Astrocyte of the hippocampus (primary cell): ENCODE measurements around the gene RPTOR.

Experiments used
- DNase-seq: peaks from one replicate; pipeline ENCODE4 v3.0.0; 2011; ENCODE audit warnings: low read depth, low spot score

The RPTOR gene

GRCh38 chr17:80780381-80781198 is 236.0 kb downstream of the RPTOR start:
- no peak for DNase-seq

- DNase-seq = no peak
Observed at GRCh38 chr17:80781211-80781610, 236.6 kb downstream of the RPTOR start.

- no peak for DNase-seq
Observed at GRCh38 chr17:80781807-80782277, 237.2 kb downstream of the RPTOR start.

GRCh38 chr17:80782536-80783427 is 238.1 kb downstream of the RPTOR start:
- no peak for DNase-seq

GRCh38 chr17:80783486-80783885 is 238.8 kb downstream of the RPTOR start:
- no peak for DNase-seq

GRCh38 chr17:80783971-80784370 is 239.3 kb downstream of the RPTOR start:
- DNase-seq = no peak

- DNase-seq = peak; percentile 49
Observed at GRCh38 chr17:80785477-80786178, 241.0 kb downstream of the RPTOR start.

GRCh38 chr17:80786470-80786869 is 241.8 kb downstream of the RPTOR start:
- DNase-seq = no peak

- no peak for DNase-seq
Observed at GRCh38 chr17:80786887-80787286, 242.2 kb downstream of the RPTOR start.

GRCh38 chr17:80787881-80788280 is 243.2 kb downstream of the RPTOR start:
- DNase-seq = no peak

GRCh38 chr17:80789356-80789902 is 244.8 kb downstream of the RPTOR start:
- DNase-seq = peak; percentile 72

- no peak for DNase-seq
Observed at GRCh38 chr17:80790021-80790765, 245.6 kb downstream of the RPTOR start.

GRCh38 chr17:80790981-80791742 is 246.5 kb downstream of the RPTOR start:
- DNase-seq = peak; percentile 48

GRCh38 chr17:80791758-80792284 is 247.2 kb downstream of the RPTOR start:
- DNase-seq = peak; percentile 94

GRCh38 chr17:80792373-80792781 is 247.7 kb downstream of the RPTOR start:
- peak; percentile 24 for DNase-seq

- no peak for DNase-seq
Observed at GRCh38 chr17:80793421-80793820, 248.8 kb downstream of the RPTOR start.

GRCh38 chr17:80793851-80794267 is 249.2 kb downstream of the RPTOR start:
- DNase-seq = no peak

GRCh38 chr17:80794281-80795089 is 249.8 kb downstream of the RPTOR start:
- DNase-seq = no peak

- no peak for DNase-seq
Observed at GRCh38 chr17:80795090-80795580, 250.5 kb downstream of the RPTOR start.
